Endothelial cell of umbilical vein (primary cell): ENCODE measurements around the gene LTK. TPM values are rescaled to one million over a fixed set of nuclear protein-coding genes. Genes with fewer than 3 reads are reported as not detected.

Experiments
- BruUV-seq: library from RNA; stranded (reverse); fragments of 400-500 nt; replicated peaks from 2 replicates; lab custom pipeline; 2021; lab: Mats Ljungman, UMichigan
- CTCF ChIA-PET: fragments of 300-600, 350-600 bp; sonication (Branson Sonifier 250); formaldehyde crosslinking; loops from one replicate; lab custom pipeline; 2021; ENCODE audit warnings: antibody characterized with exemption, inconsistent platforms; lab: Charles Lee
- POLR2A ChIA-PET: fragments of 300-600, 350-600 bp; sonication (Branson Sonifier 250); formaldehyde crosslinking; loops from one replicate; lab custom pipeline; 2021; ENCODE audit warnings: antibody characterized with exemption, inconsistent platforms; lab: Charles Lee
- DNase-seq: peaks from one replicate; pipeline ENCODE4 v3.0.0-alpha.2; 2011; ENCODE audit warnings: low read depth, low spot score
- FAIRE-seq: peaks from 2 replicates; lab custom pipeline; 2011; peaks lifted over from hg19 to GRCh38; lab: Jason Lieb, UNC
- H2AFZ ChIP-seq: 2 replicates; pipeline ENCODE4 v1.6.0; 2012; ENCODE audit warnings: low read depth, low read length, control low read depth, inconsistent platforms
- H3K27ac ChIP-seq: 2 replicates; pipeline ENCODE4 v1.5.1; 2011; ENCODE audit warnings: low read depth, mild to moderate bottlenecking, control low read depth, low read length, moderate library complexity; ENCODE audit not compliant: insufficient read depth
- H3K27me3 ChIP-seq, 2 experiments: 2 replicates each; pipeline versions ENCODE4 v1.6.0 to v1.6.1; 2011; ENCODE audit warnings: low read length in 2 of 2, mixed read lengths in 1 of 2; ENCODE audit not compliant: control insufficient read depth in 2 of 2, insufficient read depth in 2 of 2
- H3K36me3 ChIP-seq, 2 experiments: 2 replicates in 1 of 2; 3 replicates in 1 of 2; pipeline ENCODE4 v1.5.1; 2011; ENCODE audit warnings: low read length in 2 of 2, mild to moderate bottlenecking in 1 of 2, moderate library complexity in 1 of 2; ENCODE audit not compliant: control insufficient read depth in 2 of 2, insufficient read depth in 2 of 2; ENCODE audit errors: extremely low read depth in 1 of 2
- H3K4me1 ChIP-seq: 3 replicates; pipeline ENCODE4 v1.5.1; 2011; ENCODE audit warnings: mild to moderate bottlenecking, low read length; ENCODE audit not compliant: control insufficient read depth, insufficient read depth; ENCODE audit errors: extremely low read depth
- H3K4me2 ChIP-seq: 2 replicates; pipeline ENCODE4 v1.6.1; 2011; ENCODE audit warnings: low read length, control low read depth, mixed read lengths; ENCODE audit not compliant: insufficient read depth
- H3K4me3 ChIP-seq, 3 experiments: fragments of 200-600 bp in 1 of 3; sonication (generic), shearing (Covaris generic) in 1 of 3; replicated peaks in 1 of 3; 2 replicates each; pipeline ENCODE4 v1.5.1; 2011 to 2016; ENCODE audit warnings: control low read depth in 3 of 3, low read length in 3 of 3, mild to moderate bottlenecking in 2 of 3, inconsistent platforms in 1 of 3, low read depth in 1 of 3, moderate library complexity in 1 of 3; ENCODE audit not compliant: insufficient read depth in 1 of 3
- H3K79me2 ChIP-seq: 2 replicates; pipeline ENCODE4 v1.6.0; 2012; ENCODE audit warnings: low read length, inconsistent platforms; ENCODE audit not compliant: control insufficient read depth, insufficient read depth
- H3K9ac ChIP-seq: replicated peaks from 2 replicates; pipeline ENCODE3; 2011; ENCODE audit warnings: low read length, control low read depth; ENCODE audit not compliant: insufficient read depth; ENCODE audit errors: extremely low read depth
- H3K9me1 ChIP-seq: replicated peaks from 3 replicates; pipeline ENCODE4 v1.6.0; 2011; ENCODE audit warnings: mild to moderate bottlenecking, low read length; ENCODE audit not compliant: control insufficient read depth, insufficient read depth; ENCODE audit errors: extremely low read depth
- H3K9me3 ChIP-seq: replicated peaks from 2 replicates; pipeline ENCODE4 v1.5.1; 2012; ENCODE audit warnings: low read length, inconsistent platforms; ENCODE audit not compliant: control insufficient read depth, insufficient read depth
- H4K20me1 ChIP-seq: replicated peaks from 2 replicates; pipeline ENCODE3; 2011; ENCODE audit warnings: mild to moderate bottlenecking, low read length; ENCODE audit not compliant: control insufficient read depth, insufficient read depth; ENCODE audit errors: extremely low read depth
- CTCF ChIP-seq, 2 donors: IDR thresholded peaks; 1 replicate in 1 of 2; 2 replicates in 1 of 2; pipeline ENCODE4 v1.5.1; 2011; ENCODE audit warnings: low read length in 2 of 2, mild to moderate bottlenecking in 2 of 2, moderate library complexity in 2 of 2, control low read depth in 1 of 2, inconsistent platforms in 1 of 2, low read depth in 1 of 2; ENCODE audit not compliant: insufficient read depth in 1 of 2; ENCODE audit errors: extremely low read depth in 1 of 2
- EZH2 ChIP-seq: IDR thresholded peaks from 2 replicates; pipeline ENCODE4 v1.6.1; 2012; ENCODE audit warnings: borderline replicate concordance, low read depth, mild to moderate bottlenecking, moderate library complexity, low read length, inconsistent platforms; ENCODE audit not compliant: severe bottlenecking
- FOS ChIP-seq: IDR thresholded peaks from 2 replicates; pipeline ENCODE4 v1.6.1; 2011; ENCODE audit warnings: mild to moderate bottlenecking, low read length, moderate library complexity, borderline replicate concordance; ENCODE audit not compliant: insufficient read depth
- GATA2 ChIP-seq: IDR thresholded peaks from 2 replicates; pipeline ENCODE4 v1.7.0; 2011; ENCODE audit warnings: low read depth, mild to moderate bottlenecking, moderate library complexity, mixed read lengths, low read length; ENCODE audit not compliant: insufficient read length, insufficient read depth
- JUN ChIP-seq: IDR thresholded peaks from 2 replicates; pipeline ENCODE4 v1.6.1; 2011; ENCODE audit warnings: borderline replicate concordance, low read depth; ENCODE audit not compliant: insufficient read length, insufficient read depth
- MAX ChIP-seq: IDR thresholded peaks from 2 replicates; pipeline ENCODE4 v1.6.1; 2011; ENCODE audit not compliant: insufficient read depth, insufficient read length
- POLR2AphosphoS5 ChIP-seq: IDR thresholded peaks from 2 replicates; pipeline ENCODE4 v1.6.1; 2012; ENCODE audit warnings: low read depth, mild to moderate bottlenecking, control low read depth, low read length, moderate library complexity; ENCODE audit not compliant: insufficient read depth
- dilution Hi-C: fragments of 300-500 bp; cut with MboI; formaldehyde crosslinking; loops from one replicate; pipeline ENCODE4 v1.15.0; 2019; ENCODE audit warnings: low sequenced_read_pairs; ENCODE audit not compliant: extremely low pct_ligation_motif_present
- intact Hi-C: fragments of 100-400 bp; cut with micrococcal nuclease; formaldehyde crosslinking; loops from one replicate; pipeline ENCODE4 v1.10.0; 2022
- polyA plus RNA-seq, 4 experiments: library from polyadenylated mRNA; depleted of rRNA in 3 of 4; stranded (reverse) in 3 of 4; unstranded in 1 of 4; fragments of >200 nt; gene quantifications; 2 replicates each; pipeline versions ENCODE4 v1.2.1 to v1.2.3, GENCODE V29; 2011 to 2012; ENCODE audit warnings: missing spikeins in 1 of 4
- total RNA-seq: library from RNA; stranded (reverse); gene quantifications from 2 replicates; pipeline ENCODE4 v1.2.3, GENCODE V29; 2021

The LTK gene
- total and polyA plus RNA-seq, 2 donors (not counting 3 experiments of a cell fraction or from before 2014, with no cell fraction given) = 0.15 to 0.17 TPM

DNA sequence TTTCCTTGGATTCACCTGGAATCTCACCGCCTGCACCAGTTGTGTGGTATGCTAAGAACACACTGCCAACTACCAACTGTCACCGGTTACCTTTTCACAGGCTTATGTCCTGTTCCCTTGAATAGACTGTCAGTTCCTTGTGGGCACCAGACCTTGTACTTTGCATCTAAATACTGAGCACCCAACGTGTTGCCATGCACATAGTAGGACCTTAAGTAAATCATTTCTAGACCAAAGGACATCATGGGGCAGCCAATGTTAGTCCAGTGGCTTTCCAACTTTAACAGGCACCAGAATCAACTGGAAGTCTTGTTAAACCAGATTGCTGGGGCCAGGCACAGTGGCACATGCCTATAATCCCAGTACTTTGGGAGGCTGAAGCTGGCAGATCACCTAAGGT lies 31.6 kb upstream of the LTK start:
- Histone ChIP-seq H2AFZ (no peak overlapping the region), H3K9me3 (no peaks in the 10 kb centered on the region), H3K36me3 (no peaks in the 10 kb centered on the region), H3K9me1 (no peaks in the 10 kb centered on the region), H3K27ac (no peak overlapping the region), H3K4me1 (peaks cover 6% of the 10 kb centered on the region), H3K27me3 (no peaks in the 10 kb centered on the region), H3K4me3 (no peak overlapping the region), H3K79me2 (peaks cover 10% of the 10 kb centered on the region), H3K4me2 (no peak overlapping the region), H3K9ac (no peak overlapping the region), H4K20me1 (no peaks in the 10 kb centered on the region)
- dilution Hi-C loops = no loop called here
- no TSS peak for BruUV-seq
- POLR2A ChIA-PET = interaction anchor here (0.6 kb wide), 1 partner anchor 76 kb away, joined by 5 read pairs; no protein-coding TSS in a partner anchor
- TF ChIP-seq CTCF (IDR thresholded peaks at IDR 0.05; ENCODE audit: extremely low read depth in 1 of 2, insufficient read depth in 1 of 2, low read depth in 1 of 2, low read length in 2 of 2) (no peak), EZH2 (no peak), FOS (no peak), JUN (no peak), MAX (no peak), POLR2AphosphoS5 (no peak), GATA2 (no peak)
- no peak for DNase-seq
- FAIRE-seq = no peak
- CTCF ChIA-PET = interaction anchor here (0.6 to 3.0 kb wide), 4 partner anchors 12 to 956 kb away, joined by 3 to 13 read pairs (median 7); no protein-coding TSS in a partner anchor
- intact Hi-C loops = no loop called here
